GM12801 (cell line): ENCODE results near the gene JAM3.

Experiments used
- CTCF ChIP-seq: IDR thresholded peaks from one replicate; pipeline ENCODE4 v1.5.1; 2011; ENCODE audit warnings: control low read depth; ENCODE audit not compliant: insufficient read length; ENCODE audit errors: extremely low read depth

Gene JAM3

GRCh38 chr11:134026655-134027343 lies 42.1 kb upstream of the JAM3 start:
- TF ChIP-seq CTCF: no peak

GRCh38 chr11:134027671-134028070 lies 41.2 kb upstream of the JAM3 start:
- TF ChIP-seq CTCF: no peak

- TF ChIP-seq CTCF: no peak
These were observed 40.4 kb upstream of the JAM3 start for GRCh38 chr11:134028368-134028920.

- no peak for TF ChIP-seq CTCF
These were observed 38.0 kb upstream of the JAM3 start for GRCh38 chr11:134030853-134031252.

- no peak for TF ChIP-seq CTCF
These were observed 36.8 kb upstream of the JAM3 start for GRCh38 chr11:134032043-134032442.

GRCh38 chr11:134032501-134033091 lies 36.3 kb upstream of the JAM3 start:
- TF ChIP-seq CTCF: no peak

- no peak for TF ChIP-seq CTCF
These were observed 35.6 kb upstream of the JAM3 start for GRCh38 chr11:134033276-134033675.
